SU-DHL-6 (cell line): ENCODE results near the gene ATOH8.

Source experiments
- H2AFZ ChIP-seq: fragments of 200-600 bp; sonication (generic); 2 replicates; pipeline ENCODE4 v1.6.1; 2014; ENCODE audit warnings: low read depth, mild to moderate bottlenecking, moderate library complexity, mixed read lengths, antibody characterized with exemption, low read length; ENCODE audit not compliant: severe bottlenecking
- H3F3A ChIP-seq: fragments of 200-600 bp; shearing (Covaris generic); 2 replicates; pipeline ENCODE4 v1.6.0; 2016; ENCODE audit warnings: antibody characterized with exemption, mild to moderate bottlenecking; ENCODE audit not compliant: insufficient read depth
- H3K27ac ChIP-seq: fragments of 200-600 bp; sonication (generic); 2 replicates; pipeline ENCODE4 v1.5.1; 2016; ENCODE audit warnings: low read depth, mild to moderate bottlenecking, low read length, moderate library complexity, mixed read lengths
- H3K27me3 ChIP-seq: fragments of 200-600 bp; sonication (generic), shearing (Covaris generic); 2 replicates; pipeline ENCODE4 v1.6.0; 2014; ENCODE audit warnings: mild to moderate bottlenecking, low read length
- H3K36me3 ChIP-seq: fragments of 200-600 bp; sonication (generic); 2 replicates; pipeline ENCODE4 v1.6.1; 2014; ENCODE audit warnings: mild to moderate bottlenecking, low read length, mixed read lengths
- H3K4me2 ChIP-seq: fragments of 300-600, 200-600 bp; shearing (Covaris generic), sonication (generic); 2 replicates; pipeline ENCODE4 v1.6.0; 2014; ENCODE audit warnings: low read length, low read depth, mild to moderate bottlenecking; ENCODE audit not compliant: poor library complexity, severe bottlenecking
- H3K4me3 ChIP-seq: fragments of 200-600 bp; sonication (generic); 2 replicates; pipeline ENCODE4 v1.5.1; 2014; ENCODE audit warnings: antibody characterized with exemption, low read length, mild to moderate bottlenecking, mixed read lengths; ENCODE audit not compliant: insufficient read depth, poor library complexity, severe bottlenecking
- H3K79me2 ChIP-seq: fragments of 200-600 bp; sonication (generic); 2 replicates; pipeline ENCODE4 v1.6.1; 2014; ENCODE audit warnings: mild to moderate bottlenecking, low read length, moderate library complexity; ENCODE audit not compliant: insufficient read depth
- H3K9ac ChIP-seq: fragments of 200-600 bp; sonication (generic); 2 replicates; pipeline ENCODE4 v1.7.0; 2014; ENCODE audit warnings: mild to moderate bottlenecking, low read length
- H3K9me2 ChIP-seq: fragments of 200-600 bp; sonication (generic); replicated peaks from 2 replicates; pipeline ENCODE4 v1.6.1; 2014; ENCODE audit warnings: low read length; ENCODE audit not compliant: insufficient read depth
- H3K9me3 ChIP-seq: fragments of 200-600 bp; sonication (generic); 2 replicates; pipeline ENCODE4 v1.6.1; 2014; ENCODE audit warnings: low read length, mixed read lengths; ENCODE audit not compliant: insufficient read depth
- H4K20me1 ChIP-seq: fragments of 200-600 bp; sonication (generic); 2 replicates; pipeline ENCODE4 v1.6.1; 2014; ENCODE audit warnings: low read depth, mild to moderate bottlenecking, antibody characterized with exemption, low read length, moderate library complexity, mixed read lengths
- CTCF ChIP-seq: fragments of 200-600 bp; sonication (generic); IDR thresholded peaks from one replicate; pipeline ENCODE4 v1.5.1; 2017; ENCODE audit warnings: antibody characterized with exemption, mild to moderate bottlenecking, low read length, moderate library complexity; ENCODE audit not compliant: insufficient read depth, poor library complexity, severe bottlenecking
- EZH2phosphoT487 ChIP-seq: fragments of 200-600 bp; sonication (generic), shearing (Covaris generic); conservative IDR thresholded peaks from 2 replicates; pipeline ENCODE4 v1.6.1; 2018; ENCODE audit warnings: mild to moderate bottlenecking, antibody characterized with exemption, low read length, moderate library complexity, mixed read lengths

Gene ATOH8, protein sequence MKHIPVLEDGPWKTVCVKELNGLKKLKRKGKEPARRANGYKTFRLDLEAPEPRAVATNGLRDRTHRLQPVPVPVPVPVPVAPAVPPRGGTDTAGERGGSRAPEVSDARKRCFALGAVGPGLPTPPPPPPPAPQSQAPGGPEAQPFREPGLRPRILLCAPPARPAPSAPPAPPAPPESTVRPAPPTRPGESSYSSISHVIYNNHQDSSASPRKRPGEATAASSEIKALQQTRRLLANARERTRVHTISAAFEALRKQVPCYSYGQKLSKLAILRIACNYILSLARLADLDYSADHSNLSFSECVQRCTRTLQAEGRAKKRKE

GRCh38 chr2:85753525-85754312, at the start of gene ATOH8:
Gene ATOH8, plus strand, starts transcription at chr2:85753991. Its CDS starts 199 bp downstream, at chr2:85754190.
- H3K9ac ChIP-seq: no peak within 1 kb of the TSS
- no peak within 1 kb of the TSS for H3K4me3 ChIP-seq
- no peak within 1 kb of the TSS for H2AFZ ChIP-seq
- H3K9me2 ChIP-seq: no peaks in the 10 kb centered on the region
- no peaks in the 10 kb centered on the region for H3F3A ChIP-seq
- no peak within 1 kb of the TSS for H3K27ac ChIP-seq
- H3K36me3 ChIP-seq: no peaks in the 10 kb centered on the region
- no peak within 1 kb of the TSS for H3K4me2 ChIP-seq
- H3K79me2 ChIP-seq: no peaks in the 10 kb centered on the region
- TF ChIP-seq CTCF: no peak
- TF ChIP-seq EZH2phosphoT487: no peak
- no peaks in the 10 kb centered on the region for H4K20me1 ChIP-seq
- no peaks in the 10 kb centered on the region for H3K27me3 ChIP-seq
- no peaks in the 10 kb centered on the region for H3K9me3 ChIP-seq

DNA sequence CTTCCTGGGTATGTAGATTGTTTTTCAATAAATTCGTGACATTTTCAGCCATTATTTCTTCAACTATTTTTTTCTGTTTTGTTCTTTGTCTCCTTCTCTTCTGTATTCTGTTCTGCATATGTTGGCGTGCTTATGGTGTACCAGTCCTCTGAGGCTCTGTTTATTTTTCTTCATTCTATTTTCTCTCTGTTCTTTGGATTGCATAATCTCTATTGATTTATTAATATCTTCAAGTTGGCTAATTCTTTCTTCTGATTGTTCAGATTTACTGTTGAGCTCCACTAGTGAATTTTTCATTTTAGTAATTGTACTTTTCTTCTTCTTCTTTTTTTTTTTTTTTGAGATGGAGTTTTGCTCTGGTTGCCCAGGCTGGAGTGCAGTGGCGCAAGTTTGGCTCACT, 49.8 kb upstream of the ATOH8 start:
- H3K27me3 ChIP-seq: no peaks in the 10 kb centered on the region

DNA sequence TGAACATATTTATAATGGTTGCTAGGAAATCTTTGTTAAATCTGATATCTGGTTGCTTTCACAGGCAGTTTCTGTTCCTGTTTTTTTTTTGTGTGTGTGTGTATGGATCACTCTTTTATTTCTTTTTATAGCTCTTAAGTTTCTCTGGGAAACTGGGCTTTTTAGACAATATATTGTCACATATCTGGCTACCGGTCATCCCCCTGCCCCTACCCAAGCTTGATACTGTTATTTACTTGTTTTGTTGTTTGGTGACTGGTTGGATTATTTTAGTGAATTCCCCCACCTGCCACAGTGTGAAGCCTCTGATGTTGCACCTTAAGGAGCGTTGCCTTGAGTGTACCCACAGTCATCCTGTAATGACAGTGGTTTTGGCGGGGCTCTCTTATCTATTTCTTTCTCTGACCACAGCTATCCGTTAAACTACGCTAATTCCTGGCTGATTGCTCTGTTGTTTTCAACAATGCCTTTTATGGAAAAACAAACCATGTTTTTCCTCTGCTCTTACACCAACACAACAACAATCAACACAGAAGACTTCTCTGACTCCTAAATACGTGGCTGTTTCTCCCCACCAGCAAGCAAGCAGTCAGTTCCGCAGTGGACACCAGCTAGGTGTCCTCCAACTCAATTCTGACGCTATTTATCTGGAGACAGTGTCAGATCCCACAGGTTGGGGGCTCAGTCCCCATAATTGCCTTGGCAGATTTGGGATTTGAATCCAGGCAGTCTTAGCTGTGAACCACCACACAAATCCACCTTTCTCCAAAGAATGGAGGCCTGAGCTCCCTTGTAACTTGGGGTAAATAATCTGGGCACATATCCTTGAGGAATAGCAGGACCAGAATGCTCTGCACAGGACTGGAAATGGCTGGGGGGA, 48.8 kb upstream of the ATOH8 start:
- no peak overlapping the region for H3K4me3 ChIP-seq
- H2AFZ ChIP-seq: no peak overlapping the region
- no peaks in the 10 kb centered on the region for H3K79me2 ChIP-seq
- H3K27ac ChIP-seq: no peak overlapping the region
- H3K9ac ChIP-seq: no peak overlapping the region
- no peak for TF ChIP-seq EZH2phosphoT487
- no peak for TF ChIP-seq CTCF
- H3K4me2 ChIP-seq: no peak overlapping the region
- H3K36me3 ChIP-seq: no peaks in the 10 kb centered on the region
- H3K27me3 ChIP-seq: no peaks in the 10 kb centered on the region
- no peaks in the 10 kb centered on the region for H3F3A ChIP-seq
- no peaks in the 10 kb centered on the region for H3K9me3 ChIP-seq
- H3K9me2 ChIP-seq: no peaks in the 10 kb centered on the region
- no peaks in the 10 kb centered on the region for H4K20me1 ChIP-seq

More for the DNA sequence above, 49.8 kb upstream of the ATOH8 start:
- Histone ChIP-seq H3K79me2 (no peaks in the 10 kb centered on the region), H3K36me3 (no peaks in the 10 kb centered on the region), H3K27ac (no peak overlapping the region), H3K9ac (no peak overlapping the region), H3K9me2 (no peaks in the 10 kb centered on the region), H4K20me1 (no peaks in the 10 kb centered on the region), H3K4me3 (no peak overlapping the region), H3K4me2 (no peak overlapping the region), H2AFZ (no peak overlapping the region), H3F3A (no peaks in the 10 kb centered on the region), H3K9me3 (no peaks in the 10 kb centered on the region)
- TF ChIP-seq EZH2phosphoT487: no peak
- TF ChIP-seq CTCF: no peak
